DMS53 treated with DMSO at 0.1 percent for 48 hours (cell line): ENCODE measurements around the gene CIB2.

Experiments
- DNase-seq: peaks from one replicate; lab custom pipeline; 2025; ENCODE audit not compliant: unreplicated experiment; lab: John Stamatoyannopoulos, UW

Gene CIB2

DNA sequence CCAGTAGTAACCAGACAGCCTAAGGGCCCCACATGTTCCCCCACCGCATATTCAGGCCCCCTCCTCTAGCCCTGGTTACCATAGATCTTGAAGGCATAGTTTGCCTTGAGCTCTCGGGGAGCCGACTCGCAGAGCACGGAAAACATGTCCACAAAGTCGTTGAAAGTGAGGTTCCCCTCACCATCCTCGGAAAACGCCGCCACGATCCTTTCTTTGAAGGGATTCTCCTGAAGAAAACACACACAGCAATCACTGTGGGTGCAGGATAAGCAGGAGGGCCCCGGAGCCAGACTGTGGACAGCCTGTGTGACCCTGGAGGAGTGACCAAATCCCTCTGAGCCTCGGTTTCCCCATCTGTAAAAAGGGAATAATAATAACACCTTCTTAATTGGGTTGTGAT lies 22.1 kb downstream of the CIB2 start:
- DNase-seq, result no peak

DNA sequence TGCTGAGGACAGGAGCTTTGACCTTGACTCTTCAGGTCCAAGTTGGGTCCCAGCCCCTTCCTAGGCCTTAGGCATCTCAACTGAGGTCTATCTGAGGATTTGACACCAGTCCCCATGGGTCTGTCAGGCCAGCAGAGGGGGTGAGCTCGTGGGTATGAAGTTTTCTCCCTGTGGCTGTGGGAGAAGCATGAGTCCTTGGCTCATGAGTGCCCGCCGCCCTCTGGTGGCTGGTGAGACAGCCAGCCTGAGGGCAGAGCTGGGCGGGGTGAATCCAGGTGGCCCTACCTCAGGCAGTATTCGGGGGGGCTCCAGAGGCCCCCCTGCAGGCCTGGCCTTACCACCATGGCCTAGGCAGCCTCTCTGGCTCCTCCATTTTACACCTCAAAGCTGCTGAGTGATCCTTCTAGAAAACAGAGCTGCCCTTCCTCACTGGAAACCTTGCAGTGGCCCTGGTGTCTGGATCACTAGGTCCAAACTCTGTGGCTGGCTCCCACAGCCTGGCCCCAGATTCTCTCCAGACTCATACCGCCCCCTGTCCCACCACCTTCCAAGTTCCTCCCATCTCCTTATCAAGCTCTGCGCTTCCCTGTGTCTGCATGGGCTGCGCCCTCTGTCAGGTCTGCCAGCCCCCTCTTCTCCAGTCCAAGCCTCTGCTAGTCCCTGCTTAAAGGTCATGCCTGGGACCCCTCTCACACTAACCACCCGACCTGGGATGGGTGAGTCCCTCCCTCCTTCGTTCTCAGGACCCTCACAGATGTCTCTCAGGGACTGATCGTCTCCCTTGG lies 22.8 kb downstream of the CIB2 start:
- DNase-seq, result peak; percentile 47

DNA sequence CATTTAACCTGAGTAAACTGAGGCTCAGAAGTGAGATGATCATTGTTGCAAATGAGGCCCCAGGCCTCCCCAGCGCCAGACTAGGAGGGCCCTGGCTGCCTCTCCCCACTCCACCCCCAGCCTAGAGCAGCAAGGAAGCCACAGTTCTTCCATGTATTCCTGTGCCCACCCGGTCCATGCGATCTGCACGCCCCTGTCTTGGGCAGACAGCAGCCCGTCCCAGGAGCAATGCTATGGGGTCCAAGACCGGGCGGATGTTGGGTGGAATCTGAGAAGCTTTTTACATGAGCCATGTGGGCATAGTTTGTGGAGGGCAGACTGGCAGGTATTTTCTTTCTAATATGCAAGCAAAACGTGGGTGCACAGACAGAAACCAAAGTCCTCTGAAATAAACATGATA lies 23.8 kb downstream of the CIB2 start:
- DNase-seq, result no peak

DNA sequence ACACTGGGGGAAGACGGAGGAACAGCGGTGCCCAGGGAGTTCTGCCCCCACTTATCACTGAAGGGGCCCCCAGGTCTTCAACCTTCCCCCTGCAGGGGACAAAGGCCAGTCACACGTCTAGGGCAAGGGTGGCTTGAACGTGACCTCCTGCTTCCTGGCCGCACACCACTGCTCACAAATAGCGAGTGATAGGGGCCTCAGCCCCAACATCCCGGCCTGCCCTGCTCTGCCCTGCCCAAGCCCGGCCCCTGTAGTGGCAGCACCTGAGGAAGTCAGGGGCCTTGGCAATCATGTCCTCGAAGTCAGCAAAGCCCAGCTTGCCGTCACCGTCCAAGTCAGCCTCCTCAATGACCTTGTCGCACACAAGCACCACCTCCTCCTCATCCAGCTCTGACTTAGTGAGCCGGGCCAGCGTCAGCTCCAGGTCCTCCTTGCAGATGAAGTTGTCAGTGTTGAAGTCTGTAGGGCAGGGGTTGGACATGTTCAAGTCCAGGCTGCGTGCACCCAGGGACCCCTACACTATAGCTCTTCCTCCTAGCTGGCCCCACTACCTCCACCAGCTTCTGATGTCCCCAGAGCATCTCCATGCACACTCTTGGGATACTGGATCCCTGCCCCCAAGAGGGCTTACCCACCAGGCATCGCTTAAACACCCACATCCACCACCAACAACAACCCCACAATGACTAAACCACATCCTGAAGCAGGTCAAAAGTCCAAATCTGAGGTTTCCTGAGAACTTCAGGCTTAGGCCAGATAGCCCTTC lies 25.6 kb downstream of the CIB2 start:
- DNase-seq, result no peak

DNA sequence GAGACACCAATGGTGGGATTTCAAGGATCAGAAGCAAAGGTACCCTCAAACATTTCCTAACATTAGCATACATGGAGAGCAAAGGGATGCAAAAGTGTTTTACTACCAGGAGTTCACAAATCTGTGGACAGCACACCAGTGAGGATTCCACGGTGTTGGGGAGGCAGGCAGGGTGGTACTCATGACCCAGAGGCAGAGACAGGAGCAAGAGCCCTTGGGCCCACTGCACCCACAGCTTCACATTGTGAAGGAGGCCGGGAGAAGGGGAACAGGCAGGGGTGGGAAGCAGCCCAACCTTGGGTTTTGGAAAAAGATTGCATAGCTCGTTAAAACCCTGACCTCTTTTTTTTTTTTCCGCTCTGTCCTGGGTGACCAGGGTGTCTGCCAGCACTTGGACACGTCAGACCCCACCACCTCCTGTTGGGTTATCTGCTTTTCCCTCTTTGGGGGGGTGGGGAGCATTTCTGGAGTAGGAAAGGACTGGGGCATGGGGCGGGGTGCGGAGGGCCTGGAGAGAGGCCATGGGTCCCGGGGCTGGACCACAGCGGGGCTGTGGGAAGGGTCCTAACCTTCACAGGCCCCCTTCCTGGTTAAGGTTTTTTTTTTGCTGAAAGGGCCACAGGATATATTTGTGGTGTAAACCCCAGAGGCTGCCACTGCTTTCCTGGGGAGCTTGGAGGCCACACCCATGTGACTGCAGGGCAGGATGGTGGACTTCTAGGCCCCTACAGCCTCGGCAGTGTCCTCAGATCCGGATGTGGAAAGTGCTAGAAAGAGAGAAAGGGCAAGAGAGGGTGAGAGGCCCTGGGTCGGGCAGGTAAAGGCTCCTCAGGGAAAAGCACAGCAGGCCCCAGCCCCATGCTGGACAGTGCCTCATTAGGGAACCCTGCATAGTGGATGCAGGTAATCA lies 26.4 kb downstream of the CIB2 start:
- DNase-seq, result no peak

DNA sequence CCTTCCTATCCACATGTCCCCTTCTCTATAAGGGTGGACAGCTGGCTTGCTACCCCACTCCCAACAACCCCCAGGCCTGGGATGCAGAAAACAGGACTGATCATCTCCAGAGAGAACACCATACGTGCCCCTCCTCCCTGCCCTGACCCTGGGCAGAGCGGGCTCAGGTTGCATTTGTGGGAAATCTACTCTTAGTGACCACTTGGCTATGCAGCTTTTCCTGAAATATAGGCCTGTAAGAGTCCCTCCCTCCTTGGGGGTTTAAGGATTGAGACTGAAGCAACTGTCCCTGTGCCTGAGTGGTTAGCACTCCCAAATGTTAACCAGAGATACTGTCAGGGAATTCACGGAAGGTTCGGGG lies 27.1 kb downstream of the CIB2 start:
- no peak for DNase-seq

DNA sequence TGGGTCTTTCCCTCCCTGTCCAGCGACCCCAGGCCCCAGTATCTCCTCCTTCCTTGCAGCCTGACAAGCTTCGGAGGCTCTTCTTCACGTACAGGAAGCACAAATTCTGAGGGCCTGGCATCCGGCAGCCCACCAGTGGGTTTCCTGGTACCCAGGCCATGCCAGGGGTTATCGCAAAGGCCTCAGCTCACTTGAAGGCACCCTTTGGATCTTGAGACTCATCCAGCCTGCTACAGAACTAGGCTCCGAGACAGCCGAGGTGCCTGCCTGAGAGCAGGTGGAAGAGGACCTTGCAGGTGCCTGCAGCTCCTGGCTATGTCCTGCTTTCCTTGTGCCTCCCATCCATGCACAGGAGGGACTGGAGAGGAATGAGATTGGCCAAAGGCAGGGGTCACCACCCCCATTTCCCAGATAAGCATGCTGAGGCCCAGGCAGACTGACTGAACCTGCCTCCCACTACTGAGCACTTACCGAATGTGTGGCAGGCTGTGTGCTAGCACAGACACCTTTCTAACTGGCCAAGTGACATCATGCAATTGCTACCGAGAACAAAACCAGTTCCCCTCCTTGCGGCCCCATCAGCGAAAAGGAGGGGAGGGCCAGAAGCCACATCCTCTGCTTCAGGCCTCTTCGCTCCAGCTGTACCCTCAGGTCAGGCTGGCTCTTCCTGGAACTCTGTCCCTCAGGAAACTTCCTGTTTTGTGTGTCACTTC lies 27.7 kb downstream of the CIB2 start:
- no peak for DNase-seq

DNA sequence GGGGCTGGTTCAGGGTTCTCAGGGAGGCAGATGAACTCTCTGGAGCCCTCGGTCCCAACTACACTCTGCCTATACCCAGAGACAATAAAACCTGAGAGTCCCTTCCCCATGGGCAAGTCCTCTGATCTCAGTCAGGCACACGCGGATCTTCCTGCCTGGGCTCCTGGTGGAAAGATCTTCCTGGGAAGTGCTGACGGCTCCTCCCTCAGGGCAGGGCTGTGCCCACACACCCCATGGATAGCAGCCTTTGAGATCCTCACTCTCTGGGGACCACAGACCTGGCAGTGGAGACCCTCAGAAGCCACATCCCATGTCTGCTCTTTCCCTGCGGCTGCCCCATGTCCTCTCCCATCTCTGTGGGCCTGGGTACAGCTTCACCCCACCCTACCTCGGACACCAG lies 28.5 kb downstream of the CIB2 start:
- no peak for DNase-seq

DNA sequence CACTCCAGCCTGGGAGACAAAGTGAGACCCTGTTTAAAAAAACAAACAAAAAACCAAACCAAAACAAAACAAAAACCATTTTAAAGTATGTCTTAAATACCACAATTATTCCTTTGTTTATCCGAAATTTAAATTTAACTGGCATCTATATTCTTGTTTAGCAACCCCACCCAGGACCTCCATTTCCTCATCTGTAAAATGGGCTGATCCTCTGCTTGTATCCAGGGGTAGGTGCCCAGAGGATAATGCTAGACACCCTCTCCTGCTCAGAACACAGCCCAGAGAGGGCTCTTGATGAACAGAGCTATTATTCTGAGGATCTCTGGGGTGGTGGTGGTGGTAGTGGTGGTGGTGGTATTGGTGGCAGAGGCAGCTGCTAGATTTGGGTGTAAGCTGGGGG lies 29.0 kb downstream of the CIB2 start:
- DNase-seq, result no peak

DNA sequence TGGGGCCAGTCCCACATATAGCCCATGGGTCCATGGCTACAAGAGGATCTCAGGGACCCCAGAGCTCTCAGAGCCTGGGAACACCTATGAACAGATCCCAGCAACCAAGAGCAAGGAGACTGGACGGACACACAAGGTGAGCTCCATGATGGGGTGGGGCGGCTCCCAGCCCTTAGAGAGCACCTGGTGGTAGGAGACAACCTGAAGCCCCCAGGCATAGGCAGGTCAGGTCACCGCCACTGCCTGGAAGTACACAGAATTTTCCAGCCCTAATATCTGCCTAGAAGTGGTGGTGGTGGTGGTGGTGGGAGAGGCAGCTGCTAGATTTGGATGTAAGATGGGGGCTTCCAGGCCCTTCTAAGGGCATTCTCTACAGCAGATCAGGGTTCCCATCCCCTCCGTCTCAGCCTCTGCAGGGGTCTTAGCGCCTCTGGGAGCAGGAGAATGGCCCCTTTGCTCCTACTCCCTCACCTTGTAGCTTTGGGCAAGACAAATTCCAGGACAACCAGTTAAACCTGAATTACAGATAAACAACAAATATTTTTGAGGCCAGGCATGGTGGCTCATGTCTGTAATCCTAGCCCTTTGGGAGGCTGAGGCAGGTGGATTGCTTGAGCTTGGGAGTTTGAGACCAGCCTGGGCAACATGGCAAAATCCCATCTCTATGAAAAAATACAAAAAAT lies 29.7 kb downstream of the CIB2 start:
- no peak for DNase-seq

DNA sequence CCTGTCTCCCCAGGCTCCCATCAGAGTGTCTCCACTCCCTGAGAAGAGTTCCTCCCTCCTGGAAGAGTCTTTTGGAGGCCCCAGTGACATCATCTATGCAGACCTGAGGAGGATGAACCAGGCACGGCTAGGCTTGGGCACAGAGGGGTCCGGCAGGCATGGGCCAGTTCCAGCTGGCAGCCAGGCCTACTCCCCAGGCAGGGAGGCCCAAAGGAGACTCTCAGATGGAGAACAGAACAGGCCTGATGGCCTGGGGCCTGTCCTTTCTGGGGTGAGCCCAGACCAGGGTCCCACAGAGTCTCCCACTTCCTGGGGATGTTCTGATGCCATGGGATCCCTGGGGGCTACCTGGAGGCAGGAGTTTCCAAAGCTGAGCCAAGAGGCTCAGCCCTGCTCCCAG lies 30.4 kb downstream of the CIB2 start:
- no peak for DNase-seq

DNA sequence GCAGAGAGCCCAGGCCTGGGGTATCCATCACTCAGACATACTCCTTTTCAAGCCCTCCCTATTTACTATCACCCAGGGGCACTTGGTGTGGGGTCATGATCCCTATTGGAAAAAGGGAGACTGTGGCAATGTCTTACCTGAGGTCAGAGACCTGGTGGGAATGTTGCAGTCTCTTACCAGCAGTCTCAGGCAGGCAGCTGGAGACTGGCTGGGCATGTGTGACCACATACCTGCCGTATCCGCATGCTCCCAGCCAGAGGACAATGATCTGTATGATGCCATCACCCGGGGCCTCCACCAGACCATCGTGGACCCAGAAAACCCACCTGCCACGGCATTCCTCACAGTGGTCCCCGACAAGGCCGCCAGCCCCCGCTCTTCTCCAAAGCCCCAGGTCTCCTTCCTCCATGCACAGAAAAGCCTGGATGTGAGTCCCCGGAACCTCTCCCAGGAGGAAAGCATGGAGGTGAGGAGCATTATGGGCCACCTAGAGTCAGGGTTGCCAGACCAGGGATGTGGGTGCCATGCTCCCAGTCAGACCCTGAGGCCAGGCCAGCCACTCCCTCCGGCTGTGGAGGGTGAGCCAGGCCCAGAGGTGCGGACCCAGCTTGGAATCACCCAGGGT lies 33.0 kb downstream of the CIB2 start:
- no peak for DNase-seq

DNA sequence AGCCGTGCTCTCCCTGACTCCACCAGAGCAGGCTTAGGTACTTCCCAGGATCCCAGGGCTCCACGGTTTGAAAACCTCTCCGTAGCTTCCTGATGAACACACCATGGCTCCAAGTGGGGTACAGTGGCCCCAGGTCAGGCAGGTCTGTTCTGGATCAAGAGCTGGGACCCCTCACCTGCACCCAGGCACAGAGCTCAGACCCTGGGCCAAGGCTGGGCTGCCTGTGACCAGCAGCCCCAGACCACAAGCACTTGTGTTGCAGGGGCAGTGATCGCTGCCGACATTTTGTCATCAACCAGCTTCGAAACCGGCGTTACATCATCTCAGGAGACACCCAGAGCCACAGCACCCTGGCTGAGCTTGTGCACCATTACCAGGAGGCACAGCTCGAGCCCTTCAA lies 33.6 kb downstream of the CIB2 start:
- no peak for DNase-seq

DNA sequence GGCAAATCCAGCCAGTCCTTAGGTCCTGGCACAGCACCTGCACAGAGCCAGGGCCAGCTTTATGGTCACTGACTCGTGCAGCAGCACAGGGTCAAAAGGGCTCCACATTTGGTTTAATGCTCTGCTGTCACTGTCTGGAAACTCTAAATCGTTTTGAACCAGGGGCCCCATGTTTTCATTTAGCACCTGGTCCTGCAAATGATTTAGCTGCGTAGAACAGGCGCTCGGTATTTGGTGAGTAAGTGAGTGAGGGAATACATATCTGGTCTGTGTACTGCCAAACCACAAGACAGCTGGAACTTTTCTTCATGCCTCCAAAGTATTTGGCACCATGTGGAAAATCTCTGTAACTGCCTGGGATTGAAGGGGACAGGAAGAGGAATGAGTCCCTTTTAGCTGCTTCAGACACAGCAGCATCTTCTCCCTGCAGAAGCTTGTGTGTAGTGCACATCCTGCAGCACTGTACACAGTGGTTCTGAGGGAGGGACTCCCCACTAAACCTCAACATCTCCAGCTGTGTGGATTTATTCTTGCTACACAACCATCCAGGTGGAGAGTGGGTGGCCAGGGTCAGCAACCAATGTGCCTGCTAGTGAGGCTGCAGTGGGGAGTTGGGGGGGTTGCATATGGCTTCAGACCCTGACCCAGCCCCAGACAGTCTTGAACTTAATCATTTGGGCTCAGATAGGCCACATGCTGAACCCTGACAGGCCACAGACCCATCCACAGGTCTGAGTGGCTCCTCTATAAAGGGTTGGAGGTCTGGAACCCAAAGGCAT lies 37.8 kb downstream of the CIB2 start:
- DNase-seq, result no peak

DNA sequence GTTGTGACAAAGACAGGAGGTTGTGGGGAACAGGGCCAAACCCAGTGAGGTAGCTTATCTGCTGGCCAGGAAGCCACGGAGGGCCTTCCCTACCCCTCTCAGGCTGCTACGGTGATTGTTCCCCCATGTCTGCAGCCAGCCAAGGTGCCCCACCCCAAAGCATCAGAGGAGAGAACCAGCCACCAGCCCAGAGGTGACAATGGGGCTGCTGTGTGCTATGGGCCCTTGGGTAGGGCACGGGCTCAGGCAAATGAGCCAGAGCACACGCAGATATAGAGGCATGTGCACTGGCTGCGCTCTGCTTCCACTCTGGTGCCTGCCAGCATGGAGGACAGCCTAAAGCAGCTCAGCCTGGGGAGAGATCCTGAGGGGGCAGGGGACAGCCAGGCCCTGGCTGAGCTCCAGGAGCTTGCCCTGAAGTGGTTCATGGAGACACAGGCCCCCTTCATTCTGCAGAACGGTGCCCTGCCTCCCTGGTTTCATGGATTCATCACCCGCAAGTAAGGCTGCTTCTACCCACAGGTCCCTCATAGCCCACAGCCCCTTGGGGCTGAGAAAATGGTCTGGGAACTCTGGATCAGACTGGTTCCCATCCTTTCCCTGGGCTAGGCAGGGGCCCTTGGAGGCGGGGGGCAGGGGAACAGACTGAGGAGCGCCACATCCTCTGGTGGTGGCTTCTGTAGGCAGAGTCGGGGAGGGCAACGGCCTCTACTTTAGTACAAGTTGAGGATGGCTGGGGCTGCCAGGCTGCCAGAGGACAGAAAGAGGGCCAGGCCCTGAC lies 38.8 kb downstream of the CIB2 start, which contains the start of gene SH2D7:
TSS of gene SH2D7 (plus strand) at position 301 of the 781 bp plus-strand sequence. CDS start at position 325, 24 bp downstream.
- DNase-seq, result no peak

DNA sequence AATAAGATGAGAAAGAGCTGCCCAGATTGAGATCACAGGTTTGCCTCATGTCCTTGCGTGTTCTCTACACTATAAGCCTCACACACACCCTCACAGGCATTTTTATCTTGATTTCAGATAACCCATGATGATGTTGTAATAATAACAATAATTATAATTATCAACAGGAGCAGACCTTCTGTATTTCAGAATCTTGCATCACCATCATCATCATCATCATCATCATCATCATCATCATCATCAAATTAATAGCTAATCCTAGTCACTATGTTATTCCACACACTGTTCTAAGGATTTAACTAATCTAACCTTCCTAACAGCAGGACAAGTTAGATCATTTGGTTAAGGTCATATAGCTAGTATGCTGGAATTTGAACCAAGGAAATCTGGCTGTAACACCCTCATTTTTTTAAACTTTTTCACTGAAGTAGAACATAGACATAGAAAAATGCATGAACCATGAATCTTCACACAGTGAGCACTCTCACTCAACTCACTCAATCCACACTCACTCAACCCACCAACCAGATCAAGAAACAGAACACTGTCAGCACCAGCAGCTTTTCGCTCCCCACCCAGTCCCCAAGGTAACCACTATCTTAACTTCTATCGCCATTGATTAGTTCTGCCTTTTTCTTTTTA lies 40.7 kb downstream of the CIB2 start:
- DNase-seq, result no peak

DNA sequence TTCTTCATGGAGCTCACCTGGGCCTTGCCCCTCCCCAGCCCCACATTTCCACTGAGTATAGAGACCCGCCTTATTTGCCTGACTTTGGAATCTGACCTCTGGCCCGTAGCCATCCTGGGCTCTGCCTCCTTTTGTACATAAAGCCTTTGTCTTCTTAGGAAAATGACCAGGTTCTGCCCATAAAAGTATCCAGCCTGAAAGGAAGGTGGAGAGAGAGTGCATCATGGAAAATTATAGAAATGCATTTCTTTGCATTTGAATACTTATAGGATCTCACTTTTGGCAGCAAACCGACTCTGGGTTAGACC lies 42.5 kb downstream of the CIB2 start:
- no peak for DNase-seq
